ENCODE data around the gene APOL2. TPM values are rescaled to one million over a fixed set of nuclear protein-coding genes. Genes with fewer than 3 reads are reported as not detected.

APOL2 gene
- polyA plus RNA-seq, 1 donor from 2014 or later, result not detected

- TF ChIP-seq EP300 (conservative IDR thresholded peaks at IDR 0.05; ENCODE audit: poor library complexity, severe bottlenecking), result no peak
- no peak for TF ChIP-seq MXI1 (conservative IDR thresholded peaks at IDR 0.05; ENCODE audit: poor library complexity, severe bottlenecking)
- TF ChIP-seq, protein P1, sequence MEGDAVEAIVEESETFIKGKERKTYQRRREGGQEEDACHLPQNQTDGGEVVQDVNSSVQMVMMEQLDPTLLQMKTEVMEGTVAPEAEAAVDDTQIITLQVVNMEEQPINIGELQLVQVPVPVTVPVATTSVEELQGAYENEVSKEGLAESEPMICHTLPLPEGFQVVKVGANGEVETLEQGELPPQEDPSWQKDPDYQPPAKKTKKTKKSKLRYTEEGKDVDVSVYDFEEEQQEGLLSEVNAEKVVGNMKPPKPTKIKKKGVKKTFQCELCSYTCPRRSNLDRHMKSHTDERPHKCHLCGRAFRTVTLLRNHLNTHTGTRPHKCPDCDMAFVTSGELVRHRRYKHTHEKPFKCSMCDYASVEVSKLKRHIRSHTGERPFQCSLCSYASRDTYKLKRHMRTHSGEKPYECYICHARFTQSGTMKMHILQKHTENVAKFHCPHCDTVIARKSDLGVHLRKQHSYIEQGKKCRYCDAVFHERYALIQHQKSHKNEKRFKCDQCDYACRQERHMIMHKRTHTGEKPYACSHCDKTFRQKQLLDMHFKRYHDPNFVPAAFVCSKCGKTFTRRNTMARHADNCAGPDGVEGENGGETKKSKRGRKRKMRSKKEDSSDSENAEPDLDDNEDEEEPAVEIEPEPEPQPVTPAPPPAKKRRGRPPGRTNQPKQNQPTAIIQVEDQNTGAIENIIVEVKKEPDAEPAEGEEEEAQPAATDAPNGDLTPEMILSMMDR (IDR thresholded peaks at IDR 0.05; ENCODE audit: poor library complexity, severe bottlenecking), result no peak
- TF ChIP-seq EZH2 (IDR thresholded peaks at IDR 0.05; ENCODE audit: borderline replicate concordance, insufficient read depth, low read length, poor library complexity, severe bottlenecking), result no peak
- TF ChIP-seq RAD21 (conservative IDR thresholded peaks at IDR 0.05), result no peak
- no peak for TF ChIP-seq TAF1 (IDR thresholded peaks at IDR 0.05; ENCODE audit: low read depth)
- TF ChIP-seq POLR2AphosphoS5 (IDR thresholded peaks at IDR 0.05), result no peak
- TF ChIP-seq SMC3 (conservative IDR thresholded peaks at IDR 0.05; ENCODE audit: poor library complexity), result no peak
- H3K9ac ChIP-seq (ENCODE audit: low read length), result no peak overlapping the region
- no peaks in the 10 kb centered on the region for H3K27me3 ChIP-seq (ENCODE audit: insufficient read depth, low read depth, low read length)
- no peaks in the 10 kb centered on the region for H3F3A ChIP-seq (ENCODE audit: insufficient read depth, low read length, poor library complexity, severe bottlenecking)
- H3K4me3 ChIP-seq (ENCODE audit: low read length), result no peak overlapping the region
- H3K79me2 ChIP-seq (replicated peaks; ENCODE audit: insufficient read depth, low read length), result no peaks in the 10 kb centered on the region
- H2AFZ ChIP-seq (ENCODE audit: low read depth, low read length), result no peak overlapping the region
- H3K9me3 ChIP-seq (ENCODE audit: low read length), result no peaks in the 10 kb centered on the region
- H3K27ac ChIP-seq (ENCODE audit: low read length), result no peak overlapping the region
- H4K20me1 ChIP-seq (ENCODE audit: insufficient read depth), result no peaks in the 10 kb centered on the region
- no peak overlapping the region for H3K4me2 ChIP-seq (ENCODE audit: low read length)
- no peaks in the 10 kb centered on the region for H3K36me3 ChIP-seq (ENCODE audit: insufficient read depth, low read length)
- no peaks in the 10 kb centered on the region for H3K9me2 ChIP-seq (ENCODE audit: insufficient read depth, low read length)
Measured at GRCh38 chr22:36227396-36227795, 11.9 kb downstream of the APOL2 start.

DNA sequence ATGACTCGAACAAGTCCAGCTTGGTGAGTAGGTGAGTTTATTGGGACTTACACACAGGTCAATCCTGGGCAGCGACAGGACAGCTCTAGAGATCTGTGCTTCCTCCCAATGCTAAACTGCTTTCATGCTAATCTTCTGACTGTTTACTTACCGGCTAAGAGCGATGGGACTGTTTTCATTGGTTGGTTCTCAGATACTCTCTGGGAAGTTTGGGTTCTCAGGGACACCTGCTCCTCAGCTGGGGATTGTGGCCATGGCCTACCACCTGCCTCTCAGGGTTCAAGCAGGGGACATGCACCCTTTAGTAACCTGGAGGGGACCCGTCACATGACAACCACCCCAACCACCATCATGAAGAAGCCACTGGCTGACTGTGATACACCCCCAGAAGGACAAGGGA, 13.1 kb downstream of the APOL2 start:
- H2AFZ ChIP-seq (ENCODE audit: low read depth, low read length), result no peak overlapping the region
- no peak overlapping the region for H3K4me2 ChIP-seq (ENCODE audit: low read length)
- no peaks in the 10 kb centered on the region for H3K36me3 ChIP-seq (ENCODE audit: insufficient read depth, low read length)
- H3K27ac ChIP-seq (ENCODE audit: low read length), result no peak overlapping the region
- no peaks in the 10 kb centered on the region for H3K9me2 ChIP-seq (ENCODE audit: insufficient read depth, low read length)
- no peaks in the 10 kb centered on the region for H4K20me1 ChIP-seq (ENCODE audit: insufficient read depth)
- no peaks in the 10 kb centered on the region for H3K9me3 ChIP-seq (ENCODE audit: low read length)
- H3K27me3 ChIP-seq (ENCODE audit: insufficient read depth, low read depth, low read length), result no peaks in the 10 kb centered on the region
- TF ChIP-seq POLR2AphosphoS5 (IDR thresholded peaks at IDR 0.05) (no peak), EP300 (conservative IDR thresholded peaks at IDR 0.05; ENCODE audit: poor library complexity, severe bottlenecking) (no peak), RAD21 (conservative IDR thresholded peaks at IDR 0.05) (no peak), SMC3 (conservative IDR thresholded peaks at IDR 0.05; ENCODE audit: poor library complexity) (no peak), EZH2 (IDR thresholded peaks at IDR 0.05; ENCODE audit: borderline replicate concordance, insufficient read depth, low read length, poor library complexity, severe bottlenecking) (no peak), TAF1 (IDR thresholded peaks at IDR 0.05; ENCODE audit: low read depth) (no peak), MXI1 (conservative IDR thresholded peaks at IDR 0.05; ENCODE audit: poor library complexity, severe bottlenecking) (no peak)
- TF ChIP-seq, protein P1 (IDR thresholded peaks at IDR 0.05; ENCODE audit: poor library complexity, severe bottlenecking), result no peak
- TF ChIP-seq, protein P2, sequence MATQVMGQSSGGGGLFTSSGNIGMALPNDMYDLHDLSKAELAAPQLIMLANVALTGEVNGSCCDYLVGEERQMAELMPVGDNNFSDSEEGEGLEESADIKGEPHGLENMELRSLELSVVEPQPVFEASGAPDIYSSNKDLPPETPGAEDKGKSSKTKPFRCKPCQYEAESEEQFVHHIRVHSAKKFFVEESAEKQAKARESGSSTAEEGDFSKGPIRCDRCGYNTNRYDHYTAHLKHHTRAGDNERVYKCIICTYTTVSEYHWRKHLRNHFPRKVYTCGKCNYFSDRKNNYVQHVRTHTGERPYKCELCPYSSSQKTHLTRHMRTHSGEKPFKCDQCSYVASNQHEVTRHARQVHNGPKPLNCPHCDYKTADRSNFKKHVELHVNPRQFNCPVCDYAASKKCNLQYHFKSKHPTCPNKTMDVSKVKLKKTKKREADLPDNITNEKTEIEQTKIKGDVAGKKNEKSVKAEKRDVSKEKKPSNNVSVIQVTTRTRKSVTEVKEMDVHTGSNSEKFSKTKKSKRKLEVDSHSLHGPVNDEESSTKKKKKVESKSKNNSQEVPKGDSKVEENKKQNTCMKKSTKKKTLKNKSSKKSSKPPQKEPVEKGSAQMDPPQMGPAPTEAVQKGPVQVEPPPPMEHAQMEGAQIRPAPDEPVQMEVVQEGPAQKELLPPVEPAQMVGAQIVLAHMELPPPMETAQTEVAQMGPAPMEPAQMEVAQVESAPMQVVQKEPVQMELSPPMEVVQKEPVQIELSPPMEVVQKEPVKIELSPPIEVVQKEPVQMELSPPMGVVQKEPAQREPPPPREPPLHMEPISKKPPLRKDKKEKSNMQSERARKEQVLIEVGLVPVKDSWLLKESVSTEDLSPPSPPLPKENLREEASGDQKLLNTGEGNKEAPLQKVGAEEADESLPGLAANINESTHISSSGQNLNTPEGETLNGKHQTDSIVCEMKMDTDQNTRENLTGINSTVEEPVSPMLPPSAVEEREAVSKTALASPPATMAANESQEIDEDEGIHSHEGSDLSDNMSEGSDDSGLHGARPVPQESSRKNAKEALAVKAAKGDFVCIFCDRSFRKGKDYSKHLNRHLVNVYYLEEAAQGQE (IDR thresholded peaks at IDR 0.05; ENCODE audit: borderline replicate concordance), result no peak
- no peaks in the 10 kb centered on the region for H3K79me2 ChIP-seq (replicated peaks; ENCODE audit: insufficient read depth, low read length)
- no peaks in the 10 kb centered on the region for H3F3A ChIP-seq (ENCODE audit: insufficient read depth, low read length, poor library complexity, severe bottlenecking)
- H3K9ac ChIP-seq (ENCODE audit: low read length), result no peak overlapping the region
- no peak overlapping the region for H3K4me3 ChIP-seq (ENCODE audit: low read length)
